ENCODE results near the gene APBA1. TPM values are rescaled to one million over a fixed set of nuclear protein-coding genes. Genes with fewer than 3 reads are reported as not detected.
A peak's percentile ranks its signal among the peaks of the same experiment; 100 is the strongest.

Gene APBA1
- polyA plus RNA-seq, 4 donors, result 15.0 to 19.6 (median 16.3) TPM

- no peak for DNase-seq (ENCODE audit: low read depth in 4 of 4, low spot score in 3 of 4)
Measured at GRCh38 chr9:69658987-69659675, 13.0 kb downstream of the APBA1 start.

DNA sequence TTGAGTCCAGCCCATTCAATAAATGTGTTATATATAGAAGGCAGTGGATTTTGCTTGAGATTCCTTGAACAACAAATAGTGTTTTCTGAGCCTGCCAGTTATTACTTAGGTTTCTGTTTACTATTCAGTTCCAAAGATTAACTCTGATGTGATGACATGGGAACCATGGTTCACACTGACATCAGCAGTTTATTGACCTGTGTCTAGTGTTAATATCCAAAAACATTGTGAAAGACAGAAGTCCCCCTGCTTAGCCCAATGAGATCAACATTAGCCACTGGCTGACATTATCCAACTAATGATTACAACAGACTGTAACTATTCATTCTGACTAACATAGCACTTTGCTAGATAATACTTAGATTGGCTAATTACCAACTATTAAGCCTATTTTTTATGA, 14.9 kb downstream of the APBA1 start:
- DNase-seq (ENCODE audit: low read depth in 4 of 4, low spot score in 3 of 4), result no peak

DNA sequence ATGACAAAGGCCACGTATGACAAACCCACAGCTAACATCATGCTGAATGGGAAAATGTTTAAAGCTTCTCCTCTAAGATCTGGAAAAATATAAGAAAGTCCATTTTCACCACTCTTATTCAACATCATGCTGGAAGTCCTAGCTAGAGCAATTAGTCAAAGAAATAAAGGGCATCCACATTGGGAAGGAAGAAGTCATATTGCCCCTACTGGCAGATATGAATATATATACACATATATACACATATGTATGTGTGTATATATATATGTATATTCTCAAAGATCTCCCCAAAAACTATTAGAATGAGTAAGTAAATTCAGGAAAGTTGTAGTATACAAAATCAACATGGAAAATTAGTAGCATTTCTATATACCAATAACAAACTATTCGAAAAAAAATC, 17.1 kb downstream of the APBA1 start:
- no peak for DNase-seq (ENCODE audit: low read depth in 4 of 4, low spot score in 3 of 4)

DNA sequence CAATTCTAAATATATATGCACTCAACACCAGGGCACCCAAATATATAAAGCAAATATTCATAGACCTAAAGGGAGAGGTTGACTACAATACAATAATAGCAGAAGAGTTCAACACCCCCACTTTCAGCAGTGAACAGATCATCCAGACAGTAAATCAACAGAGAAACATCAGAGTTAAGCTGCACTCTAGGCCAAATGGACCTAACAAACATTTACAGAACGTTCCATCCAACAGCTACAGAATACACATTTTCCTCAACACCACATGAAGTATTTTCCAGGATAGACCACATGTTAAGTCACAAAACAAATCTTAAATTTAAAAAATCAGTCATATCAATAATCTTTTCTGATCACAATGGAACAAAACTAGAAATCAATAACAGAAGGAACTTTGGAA, 18.9 kb downstream of the APBA1 start:
- DNase-seq (ENCODE audit: low read depth in 4 of 4, low spot score in 3 of 4), result no peak

- DNase-seq (ENCODE audit: low read depth in 4 of 4, low spot score in 3 of 4), result no peak
Measured at GRCh38 chr9:69649566-69650250, 22.5 kb downstream of the APBA1 start.

- DNase-seq (ENCODE audit: low read depth in 4 of 4, low spot score in 3 of 4), result no peak
Measured at GRCh38 chr9:69647804-69648203, 24.4 kb downstream of the APBA1 start.

- no peak for DNase-seq (ENCODE audit: low read depth in 4 of 4, low spot score in 3 of 4)
Measured at GRCh38 chr9:69646810-69647209, 25.4 kb downstream of the APBA1 start.

- DNase-seq (ENCODE audit: low read depth in 4 of 4, low spot score in 3 of 4), result no peak
Measured at GRCh38 chr9:69645488-69645887, 26.7 kb downstream of the APBA1 start.

DNA sequence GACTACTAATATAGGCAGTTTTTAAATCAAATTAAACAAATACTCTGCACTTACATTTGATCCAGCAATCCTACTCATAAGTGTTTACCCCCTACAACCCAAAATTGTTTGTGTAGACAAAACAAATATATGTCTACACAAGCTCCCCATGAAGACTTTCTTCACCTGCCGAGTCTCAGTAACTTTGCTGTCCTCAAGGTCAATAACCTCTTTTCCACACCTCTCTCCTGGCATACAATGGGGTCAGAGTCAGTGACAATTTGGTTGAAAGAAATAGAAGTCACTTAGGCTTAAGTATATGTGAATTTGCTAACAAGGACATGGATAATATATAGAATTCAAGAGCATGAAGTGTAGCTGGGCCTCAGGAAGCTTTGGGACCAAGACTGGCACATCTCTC, 29.1 kb downstream of the APBA1 start:
- DNase-seq (ENCODE audit: low read depth in 4 of 4, low spot score in 3 of 4), result no peak

- no peak for DNase-seq (ENCODE audit: low read depth in 4 of 4, low spot score in 3 of 4)
Measured at GRCh38 chr9:69637817-69638200, 34.4 kb downstream of the APBA1 start.

- DNase-seq (ENCODE audit: low read depth in 4 of 4, low spot score in 3 of 4), result no peak
Measured at GRCh38 chr9:69637193-69637816, 34.9 kb downstream of the APBA1 start.

- no peak for DNase-seq (ENCODE audit: low read depth in 4 of 4, low spot score in 3 of 4)
Measured at GRCh38 chr9:69633716-69634115, 38.5 kb downstream of the APBA1 start.

GRCh38 chr9:69632768-69633167, 39.4 kb downstream of the APBA1 start:
- no peak for DNase-seq (ENCODE audit: low read depth in 4 of 4, low spot score in 3 of 4)

DNA sequence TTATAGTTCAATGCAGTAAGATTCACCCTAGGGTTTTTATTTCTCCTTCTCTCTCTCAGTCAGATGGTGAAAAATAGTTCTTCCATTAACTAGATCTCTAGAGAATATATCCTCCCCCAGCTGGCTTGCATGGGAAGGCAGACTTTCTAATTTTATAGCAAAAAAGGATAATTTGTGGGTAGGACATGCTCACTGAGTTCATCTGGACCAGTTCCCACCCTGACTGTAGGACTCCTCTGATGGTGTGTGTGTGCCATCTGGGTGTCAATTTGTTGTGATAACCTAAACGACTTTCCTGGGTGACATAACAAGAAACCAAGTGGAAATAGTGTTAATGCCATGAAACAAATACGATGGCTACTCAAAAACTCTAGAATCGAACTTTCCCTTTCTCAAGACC, 44.9 kb downstream of the APBA1 start:
- no peak for DNase-seq (ENCODE audit: low read depth in 4 of 4, low spot score in 3 of 4)

DNA sequence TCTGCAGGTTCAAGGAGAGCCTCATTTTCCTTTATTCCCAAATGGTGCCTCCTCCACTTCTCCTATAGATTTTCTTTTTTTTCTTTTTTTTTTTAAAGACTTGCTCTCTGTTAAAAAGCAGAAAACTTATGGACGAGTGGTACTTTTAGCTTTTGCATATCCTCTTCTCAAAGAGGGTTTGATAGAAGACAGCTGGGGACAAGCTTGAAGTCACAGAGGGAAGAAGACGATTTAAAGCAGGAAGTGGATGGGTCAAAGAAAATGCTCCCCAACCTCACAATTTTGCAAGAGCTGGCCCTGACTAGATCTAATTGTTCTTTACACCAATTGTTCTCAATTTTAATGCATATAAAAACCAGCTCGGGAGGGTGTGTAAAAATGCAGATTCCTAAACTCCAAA, 48.9 kb downstream of the APBA1 start:
- DNase-seq (ENCODE audit: low read depth in 4 of 4, low spot score in 3 of 4), result peak; percentile 22 to 26 (median 25)

DNA sequence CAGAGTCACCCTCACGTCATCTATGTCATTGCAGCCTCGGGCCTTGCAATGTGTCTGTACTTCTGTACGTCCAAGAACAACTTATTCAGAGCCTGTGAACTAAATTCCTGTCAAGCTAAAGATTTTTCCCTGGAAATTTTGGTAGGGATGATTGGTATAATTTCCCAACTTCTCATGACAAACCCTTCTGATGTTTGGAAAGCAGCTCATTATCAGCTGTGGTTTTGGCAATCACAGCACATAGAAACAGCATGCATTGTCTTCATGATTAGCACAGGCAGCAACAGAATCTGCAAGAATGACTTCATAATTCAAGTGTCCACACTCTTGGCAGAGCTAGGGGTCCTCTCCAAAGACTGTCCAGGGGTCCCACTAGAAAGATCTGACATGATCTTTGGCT, 49.5 kb downstream of the APBA1 start:
- DNase-seq (ENCODE audit: low read depth in 4 of 4, low spot score in 3 of 4), result no peak

- no peak for DNase-seq (ENCODE audit: low read depth in 4 of 4, low spot score in 3 of 4)
Measured at GRCh38 chr9:69621730-69622460, 50.3 kb downstream of the APBA1 start.

DNA sequence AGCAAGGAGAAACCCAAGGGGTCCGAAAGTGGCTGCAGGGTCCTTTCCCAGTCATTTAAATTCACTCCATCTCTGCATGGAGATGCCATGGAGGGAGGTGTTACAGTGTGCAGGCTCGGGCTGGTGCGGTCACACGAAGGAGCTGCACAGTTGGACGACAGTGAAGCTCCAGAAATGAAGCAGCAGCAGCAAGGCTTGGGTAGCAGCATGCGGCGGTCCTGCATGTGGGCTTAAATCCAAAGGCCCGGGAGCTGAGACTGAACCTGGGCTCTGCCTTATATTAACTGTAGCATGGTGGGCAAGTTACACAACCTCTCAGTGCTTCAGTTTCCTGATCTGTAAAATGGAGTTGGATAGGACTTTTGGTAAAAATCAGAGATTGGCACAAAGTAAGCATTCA, 51.4 kb downstream of the APBA1 start:
- DNase-seq (ENCODE audit: low read depth in 4 of 4, low spot score in 3 of 4), result no peak

DNA sequence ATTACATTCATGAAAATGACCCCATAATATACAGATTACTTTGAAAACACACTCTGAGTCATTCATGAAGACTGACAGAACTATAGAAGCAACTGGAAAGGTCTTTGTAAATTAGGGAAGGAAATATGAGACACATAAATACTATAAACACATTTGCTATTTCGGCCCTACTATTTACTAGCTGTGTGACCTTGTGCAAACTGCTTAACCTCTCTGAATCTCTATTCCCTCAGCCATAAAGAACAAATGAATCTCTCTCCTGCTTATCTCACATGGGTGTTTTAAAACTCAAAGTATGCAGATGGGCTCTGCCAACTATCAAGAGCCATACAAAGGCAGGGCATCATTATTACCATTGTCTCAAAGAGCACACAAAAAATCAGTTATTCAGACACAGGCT, 52.9 kb downstream of the APBA1 start:
- DNase-seq (ENCODE audit: low read depth in 4 of 4, low spot score in 3 of 4), result no peak

DNA sequence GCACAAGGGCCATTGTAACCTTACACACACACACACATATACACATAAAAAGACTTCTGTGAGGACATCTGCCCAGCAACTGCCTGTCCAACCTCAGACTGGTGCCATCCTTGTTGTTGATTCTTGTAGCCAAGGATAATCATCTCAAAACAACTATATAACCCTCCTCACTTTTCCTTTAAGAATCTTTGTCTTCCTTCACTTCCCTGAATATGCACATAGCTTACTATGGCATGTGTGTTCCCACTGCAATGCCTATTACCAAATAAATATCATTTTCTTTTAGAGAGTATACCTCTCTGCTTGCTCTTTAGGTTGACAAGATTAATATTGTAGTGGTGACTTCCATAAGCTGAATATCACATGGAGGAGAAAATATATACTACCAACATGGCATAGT, 55.2 kb downstream of the APBA1 start:
- no peak for DNase-seq (ENCODE audit: low read depth in 4 of 4, low spot score in 3 of 4)

DNA sequence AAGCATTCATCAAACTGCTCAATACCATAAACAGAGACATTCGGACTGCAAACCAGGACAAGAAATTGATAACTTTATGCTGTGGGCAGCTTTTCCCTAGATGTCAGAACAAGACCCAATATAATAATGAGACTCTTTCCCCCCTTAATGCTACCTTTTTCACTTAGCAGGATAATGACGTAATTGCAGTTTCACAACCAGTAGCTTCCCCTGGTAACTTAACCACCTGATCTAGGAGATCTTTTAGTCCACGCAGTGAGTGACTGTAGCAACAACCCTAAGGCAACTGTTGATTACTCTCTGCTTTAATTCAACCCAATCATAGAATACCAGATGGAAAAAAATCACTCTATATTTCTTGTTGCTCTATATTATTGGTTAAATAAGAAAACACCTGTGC, 56.3 kb downstream of the APBA1 start:
- DNase-seq (ENCODE audit: low read depth in 4 of 4, low spot score in 3 of 4), result no peak

All from right renal pelvis (tissue), 4 donors.